Breast epithelium (tissue), 4 donors: ENCODE measurements around the gene ANO8. TPM values are rescaled to one million over a fixed set of nuclear protein-coding genes. Genes with fewer than 3 reads are reported as not detected.
A peak's percentile ranks its signal among the peaks of the same experiment; 100 is the strongest.
"Not testable (repeated sequence)": the region's sequence is repeated elsewhere in the genome, so short reads cannot be mapped to it uniquely, and the experiment has no call there.

ENCODE experiments used
- DNase-seq, 2 donors: peaks; one replicate each; pipeline ENCODE4 v3.0.0-alpha.2; 2019; ENCODE audit warnings: low spot score in 2 of 2
- H3K27ac ChIP-seq, 2 donors: fragments of 200-600 bp; sonication (generic) in 1 of 2; one replicate each; pipeline ENCODE4 v1.5.1; 2016 to 2019; ENCODE audit warnings: mild to moderate bottlenecking in 1 of 2
- H3K27me3 ChIP-seq, 2 donors: fragments of 200-600 bp; sonication (generic) in 1 of 2; one replicate each; pipeline versions ENCODE4 v1.5.1 to v1.6.0; 2017 to 2019; ENCODE audit warnings: control low read depth in 1 of 2, mild to moderate bottlenecking in 1 of 2
- H3K36me3 ChIP-seq: fragments of 200-600 bp; one replicate; pipeline ENCODE4 v1.5.1; 2019
- H3K4me1 ChIP-seq, 2 donors: fragments of 200-600 bp; sonication (generic); one replicate each; pipeline ENCODE4 v1.5.1; 2016 to 2019; ENCODE audit warnings: control low read depth in 1 of 2
- H3K4me3 ChIP-seq, 3 donors: fragments of 200-600 bp; sonication (generic); 1 replicate in 2 of 3; 2 replicates in 1 of 3; pipeline ENCODE4 v1.5.1; 2016 to 2019; ENCODE audit warnings: mild to moderate bottlenecking in 3 of 3, moderate library complexity in 2 of 3
- H3K9me3 ChIP-seq, 2 donors: fragments of 200-600 bp; sonication (generic) in 1 of 2; one replicate each; pipeline ENCODE4 v1.5.1; 2016 to 2019; ENCODE audit warnings: control low read depth in 1 of 2
- CTCF ChIP-seq, 3 donors: fragments of 450-650 bp; IDR thresholded peaks; one replicate each; pipeline ENCODE4 v1.5.1; 2016 to 2017; ENCODE audit warnings: antibody characterized with exemption in 3 of 3, mild to moderate bottlenecking in 3 of 3, moderate library complexity in 3 of 3
- POLR2A ChIP-seq: fragments of 450-650 bp; IDR thresholded peaks from one replicate; pipeline ENCODE4 v1.6.1; 2016; ENCODE audit warnings: antibody characterized with exemption, mild to moderate bottlenecking, moderate library complexity
- POLR2AphosphoS5 ChIP-seq, 3 donors: sonication (generic); formaldehyde crosslinking; IDR thresholded peaks; one replicate each; pipeline ENCODE4 v1.6.1; 2017; ENCODE audit warnings: antibody characterized with exemption in 3 of 3
- intact Hi-C: fragments of 100-400 bp; cut with DNase I; formaldehyde crosslinking; loops from one replicate; pipeline ENCODE4 v1.15.1; 2023; ENCODE audit warnings: low total_unique reads
- total RNA-seq, 3 donors: library from RNA; depleted of rRNA; stranded (reverse); fragments of >200 nt; gene quantifications; one replicate each; pipeline ENCODE4 v1.1.0, GENCODE V29; 2016

The ANO8 gene
- total RNA-seq, 3 donors from 2014 or later, result 5.1 to 7.2 (median 5.9) TPM

GRCh38 chr19:17376935-17377600, 42.4 kb upstream of the ANO8 start, which contains the start of gene PLVAP:
Gene PLVAP, minus strand, starts transcription at chr19:17377342. Its CDS starts 54 bp downstream, at chr19:17377288.
- peak within 1 kb of the TSS in 1 of 2 donors; percentile 48 for H3K27ac ChIP-seq
- H3K36me3 ChIP-seq, result no peaks in the 10 kb centered on the region
- no peaks in the 10 kb centered on the region for H3K4me1 ChIP-seq
- H3K27me3 ChIP-seq, result no peaks in the 10 kb centered on the region
- H3K9me3 ChIP-seq, result no peaks in the 10 kb centered on the region
- no peak for DNase-seq
- H3K4me3 ChIP-seq, result peak within 1 kb of the TSS; percentile 30 to 51 (median 32)
- TF ChIP-seq POLR2A, result no peak
- no peak for TF ChIP-seq CTCF (IDR thresholded peaks at IDR 0.05)
- TF ChIP-seq POLR2AphosphoS5 (IDR thresholded peaks at IDR 0.05), result no peak
- intact Hi-C loops, result no loop called here

GRCh38 chr19:17370026-17370587, 35.5 kb upstream of the ANO8 start:
- DNase-seq, result no peak
- Histone ChIP-seq H3K27ac (no peak overlapping the region), H3K27me3 (no peaks in the 10 kb centered on the region), H3K4me3 (no peak overlapping the region), H3K36me3 (no peaks in the 10 kb centered on the region), H3K4me1 (no peaks in the 10 kb centered on the region), H3K9me3 (no peaks in the 10 kb centered on the region)
- intact Hi-C loops, result no loop called here
- TF ChIP-seq POLR2AphosphoS5 (IDR thresholded peaks at IDR 0.05), result no peak
- TF ChIP-seq CTCF (IDR thresholded peaks at IDR 0.05), result no peak
- TF ChIP-seq POLR2A, result no peak

GRCh38 chr19:17365361-17365760, 30.7 kb upstream of the ANO8 start:
- H3K4me3 ChIP-seq, result no peak overlapping the region
- H3K36me3 ChIP-seq, result no peaks in the 10 kb centered on the region
- TF ChIP-seq POLR2AphosphoS5 (IDR thresholded peaks at IDR 0.05) (no peak), POLR2A (no peak), CTCF (IDR thresholded peaks at IDR 0.05) (no peak)
- H3K4me1 ChIP-seq, result no peaks in the 10 kb centered on the region
- no peak overlapping the region for H3K27ac ChIP-seq
- DNase-seq, result no peak
- intact Hi-C loops, result no loop called here
- H3K9me3 ChIP-seq, result no peaks in the 10 kb centered on the region
- H3K27me3 ChIP-seq, result no peaks in the 10 kb centered on the region

- H3K9me3 ChIP-seq, H3K4me1 ChIP-seq, H3K27me3 ChIP-seq, H3K4me3 ChIP-seq, DNase-seq, intact Hi-C loops, H3K27ac ChIP-seq, H3K36me3 ChIP-seq: not testable (repeated sequence)
Measured at GRCh38 chr19:17363852-17364605, 29.4 kb upstream of the ANO8 start.

- intact Hi-C loops, result no loop called here
- H3K36me3 ChIP-seq, result no peaks in the 10 kb centered on the region
- H3K4me1 ChIP-seq, result no peaks in the 10 kb centered on the region
- TF ChIP-seq POLR2A (no peak), POLR2AphosphoS5 (IDR thresholded peaks at IDR 0.05) (no peak)
- H3K27me3 ChIP-seq, result no peaks in the 10 kb centered on the region
- H3K4me3 ChIP-seq, result no peak overlapping the region
- no peak overlapping the region for H3K27ac ChIP-seq
- DNase-seq, result no peak
- no peaks in the 10 kb centered on the region for H3K9me3 ChIP-seq
Measured at GRCh38 chr19:17359905-17360800, 25.5 kb upstream of the ANO8 start.
